Psoas muscle (tissue), 8 donors: ENCODE results near the gene SSB. TPM values are rescaled to one million over a fixed set of nuclear protein-coding genes. Genes with fewer than 3 reads are reported as not detected.
"Not testable (repeated sequence)": the region's sequence is repeated elsewhere in the genome, so short reads cannot be mapped to it uniquely, and the experiment has no call there.

Experiments used
- ATAC-seq, 4 donors: fragments of 200-7000 bp; cut with Tn5 transposase; one replicate each; pipeline ENCODE4 v1.9.1; 2020; ENCODE audit warnings: moderate library complexity in 3 of 4, mild to moderate bottlenecking in 2 of 4
- DNase-seq, 2 donors: peaks; one replicate each; pipeline ENCODE4 v3.0.0-alpha.2; 2020
- H3K27ac ChIP-seq: fragments of 200-600 bp; one replicate; pipeline ENCODE4 v1.8.0; 2022
- H3K27me3 ChIP-seq, 3 donors: fragments of 200-600 bp in 1 of 3; one replicate each; pipeline versions ENCODE4 v1.6.1 to v1.8.0; 2013 to 2022; ENCODE audit warnings: low read length in 2 of 3, mild to moderate bottlenecking in 2 of 3, moderate library complexity in 1 of 3; ENCODE audit not compliant: insufficient read depth in 3 of 3
- H3K36me3 ChIP-seq, 2 donors: fragments of 200-600 bp in 1 of 2; one replicate each; pipeline versions ENCODE4 v1.6.1 to v1.8.0; 2013 to 2022; ENCODE audit warnings: low read depth in 1 of 2, mild to moderate bottlenecking in 1 of 2, moderate library complexity in 1 of 2; ENCODE audit not compliant: insufficient read depth in 1 of 2
- H3K4me1 ChIP-seq: fragments of 200-600 bp; one replicate; pipeline ENCODE4 v1.8.0; 2022
- H3K4me3 ChIP-seq: fragments of 200-600 bp; one replicate; pipeline ENCODE4 v1.8.0; 2022; ENCODE audit warnings: mild to moderate bottlenecking
- H3K9me3 ChIP-seq: fragments of 200-600 bp; one replicate; pipeline ENCODE4 v1.8.0; 2022
- CTCF ChIP-seq: fragments of 200-600 bp; IDR thresholded peaks from one replicate; pipeline ENCODE4 v1.8.0; 2022; ENCODE audit warnings: antibody characterized with exemption
- WGBS, 3 donors: extraction: QIAGEN DNeasy Blood & Tissue Kit; methylation state at CpG; one replicate each; pipeline versions ENCODE4 v1.1.6 to v1.1.7; 2013; 5-methylcytosine and 5-hydroxymethylcytosine counted together
- intact Hi-C, 2 donors: fragments of 100-400 bp; cut with DNase I; formaldehyde crosslinking; loops; one replicate each; pipeline versions ENCODE4 v1.11.0 to v1.14.2; 2022
- polyA plus RNA-seq, 3 donors: library from polyadenylated mRNA; stranded (reverse); fragments of 200-250 nt; gene quantifications; one replicate each; pipeline ENCODE4 v1.2.3, GENCODE V29; 2013
- total RNA-seq, 4 donors: library from RNA; stranded (reverse); fragmentation: NEBNext Ultra II Directional in 2 of 4; extraction: Animal tissue kit (Norgen Biotek cat#: 25700) in 2 of 4; gene quantifications; one replicate each; pipeline versions ENCODE4 v1.2.1 to v1.2.4, GENCODE V29; 2021 to 2023
- donor health status: healthy with polysubstance abuse.
- donor health status: DM: no; HTN: no; CAD: no; lungs with moderate emphysema.
- donor health status: Bipolar disorder and iron deficiency.
- donor health status: healthy.
- donor health status: DM: yes; HTN: yes; CAD: no.
- donor health status: DM: no; HTN: no; CAD: no.
- donor health status: DM: no; HTN: no; CAD: no.
- donor health status: DM: yes; HTN: yes; CAD: no.

The SSB gene
- total and polyA plus RNA-seq, 7 donors, result 37.9 to 120 (median 56.7) TPM

DNA sequence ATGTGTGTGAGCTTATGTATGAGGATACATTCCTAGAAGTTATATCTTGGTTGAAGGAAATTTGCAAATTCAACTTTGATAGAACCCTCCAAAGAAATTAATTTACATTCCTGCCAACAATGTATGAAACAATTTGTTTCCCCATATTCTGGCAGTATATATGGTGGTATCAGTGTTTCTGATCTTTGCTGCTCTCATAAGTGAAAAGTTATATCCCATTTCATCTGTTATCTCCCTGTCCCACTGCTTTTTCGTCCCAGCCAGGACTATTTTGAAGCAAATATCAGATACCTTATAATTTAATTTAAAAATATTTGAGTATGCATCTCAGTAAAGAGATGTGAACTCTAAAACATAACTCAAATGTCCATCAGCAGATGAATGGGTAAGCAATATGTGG lies 35.7 kb downstream of the SSB start:
- WGBS, 3 donors, result 24 to 76% (median 37%) methylated on average over 1 of the region's 1 CpG
- peaks cover 74% of the 10 kb centered on the region for H3K4me1 ChIP-seq

GRCh38 chr2:169838743-169839489 lies 40.2 kb downstream of the SSB start:
- Histone ChIP-seq H3K27ac (peak overlapping the region; percentile 77), H3K27me3 (no peaks in the 10 kb centered on the region), H3K36me3 (peaks cover 0 to 5% of the 10 kb centered on the region in 2 donors), H3K4me1 (peaks cover 55% of the 10 kb centered on the region), H3K4me3 (peak overlapping the region; percentile 25), H3K9me3 (no peaks in the 10 kb centered on the region)
- no peak for DNase-seq
- intact Hi-C loops, result no loop called here
- TF ChIP-seq CTCF, result no peak
- peak; percentile 76 to 88 (median 84) for ATAC-seq
- 61 to 77% (median 63%) methylated on average over 2 of the region's 2 CpGs for WGBS, 3 donors

More for the DNA sequence above, 35.7 kb downstream of the SSB start:
- intact Hi-C loops, result no loop called here
- Histone ChIP-seq H3K9me3 (no peaks in the 10 kb centered on the region), H3K4me3 (no peak overlapping the region), H3K27ac (no peak overlapping the region), H3K36me3 (no peaks in the 10 kb centered on the region), H3K27me3 (no peaks in the 10 kb centered on the region)
- TF ChIP-seq CTCF, result no peak
- no peak for DNase-seq
- no peak for ATAC-seq

DNA sequence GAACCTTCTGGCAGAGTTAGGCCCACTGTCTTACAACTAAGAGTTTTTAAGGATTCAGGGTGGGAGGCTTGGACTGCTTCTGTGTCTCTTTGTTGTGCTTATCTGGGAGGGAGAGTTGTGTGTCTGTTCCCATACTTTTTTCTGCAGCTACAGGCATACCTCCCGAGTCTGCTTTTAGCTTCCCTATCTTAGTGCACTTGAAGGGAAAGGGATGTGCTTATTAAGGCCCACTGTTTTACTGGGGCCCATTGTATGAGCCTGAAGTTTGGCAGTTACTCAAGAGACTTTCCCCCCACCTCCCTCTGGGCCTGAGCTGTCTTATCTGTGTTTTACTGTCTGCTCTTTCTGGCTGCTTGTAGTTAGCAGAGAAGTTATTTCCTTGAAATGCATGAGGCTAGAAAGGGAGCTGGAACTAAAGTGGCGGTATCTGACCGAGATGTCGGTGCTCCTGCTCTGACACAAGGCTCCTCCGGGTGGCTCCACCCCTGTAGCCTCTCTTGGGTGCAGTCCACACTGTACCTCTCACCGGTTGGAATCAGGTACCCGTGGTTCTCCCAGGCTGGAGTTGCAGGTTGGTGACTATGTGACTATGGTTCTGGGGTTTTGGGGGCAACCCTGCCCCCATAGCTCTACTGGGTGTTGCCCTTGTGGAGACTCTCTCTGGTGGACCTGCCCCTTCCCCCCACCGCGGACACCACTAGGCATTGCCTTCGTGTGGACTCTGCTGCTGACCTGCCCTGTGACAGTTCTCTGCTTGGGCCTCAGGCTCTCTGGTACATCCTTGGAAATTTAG lies 41.5 kb downstream of the SSB start:
- DNase-seq, result no peak
- Histone ChIP-seq H3K4me1 (peaks cover 48% of the 10 kb centered on the region), H3K27ac (peak overlapping the region; percentile 77), H3K4me3 (no peak overlapping the region), H3K27me3 (no peaks in the 10 kb centered on the region), H3K9me3 (no peaks in the 10 kb centered on the region), H3K36me3 (peaks cover 0 to 5% of the 10 kb centered on the region in 2 donors)
- intact Hi-C loops, result no loop called here
- WGBS, 3 donors, result 55 to 78% (median 67%) methylated on average over 10 of the region's 10 CpGs
- TF ChIP-seq CTCF, result no peak
- peak; percentile 31 to 41 (median 34) for ATAC-seq

DNA sequence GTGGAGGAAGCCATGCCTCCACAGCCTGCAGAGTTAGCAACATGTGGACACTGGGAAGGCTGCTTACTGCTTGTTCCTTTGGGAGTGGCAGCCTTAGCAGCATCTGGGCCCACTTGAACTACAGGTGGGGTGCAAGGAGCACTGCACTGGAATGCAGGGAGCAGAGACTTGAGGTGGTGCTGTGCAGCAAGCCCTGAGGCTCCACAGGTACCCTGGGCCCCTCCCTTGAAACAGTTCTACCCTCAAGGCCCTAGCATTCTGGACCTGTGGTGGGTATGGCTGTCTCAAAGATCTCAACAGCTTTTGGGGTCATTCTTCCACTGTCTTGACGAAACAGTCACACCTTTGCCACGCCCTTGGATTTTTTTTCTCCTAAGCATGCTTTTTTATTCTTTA lies 42.1 kb downstream of the SSB start:
- H3K9me3 ChIP-seq, result no peaks in the 10 kb centered on the region
- no peak for TF ChIP-seq CTCF
- DNase-seq (no peak), ATAC-seq (peak in 1 of 4 donors; percentile 4)
- intact Hi-C loops, result no loop called here
- no peak overlapping the region for H3K4me3 ChIP-seq
- H3K27me3 ChIP-seq, result no peaks in the 10 kb centered on the region
- peaks cover 46% of the 10 kb centered on the region for H3K4me1 ChIP-seq
- no peak overlapping the region for H3K27ac ChIP-seq
- 91 to 98% (median 94%) methylated on average over 2 of the region's 2 CpGs for WGBS, 3 donors
- peaks cover 0 to 5% of the 10 kb centered on the region in 2 donors for H3K36me3 ChIP-seq

- H3K4me3 ChIP-seq, DNase-seq, ATAC-seq, H3K27me3 ChIP-seq, H3K27ac ChIP-seq, H3K9me3 ChIP-seq, H3K36me3 ChIP-seq, intact Hi-C loops: not testable (repeated sequence)
- H3K4me1 ChIP-seq, result peaks cover 45% of the 10 kb centered on the region
- 95 to 98% (median 96%) methylated on average over 15 to 21 of the region's 24 CpGs for WGBS, 3 donors
These were observed 43.0 kb downstream of the SSB start for GRCh38 chr2:169841625-169842024.
